ENCODE data around the gene RILPL2.
"Not testable (repeated sequence)": the region's sequence is repeated elsewhere in the genome, so short reads cannot be mapped to it uniquely, and the experiment has no call there.

RILPL2 gene

DNA sequence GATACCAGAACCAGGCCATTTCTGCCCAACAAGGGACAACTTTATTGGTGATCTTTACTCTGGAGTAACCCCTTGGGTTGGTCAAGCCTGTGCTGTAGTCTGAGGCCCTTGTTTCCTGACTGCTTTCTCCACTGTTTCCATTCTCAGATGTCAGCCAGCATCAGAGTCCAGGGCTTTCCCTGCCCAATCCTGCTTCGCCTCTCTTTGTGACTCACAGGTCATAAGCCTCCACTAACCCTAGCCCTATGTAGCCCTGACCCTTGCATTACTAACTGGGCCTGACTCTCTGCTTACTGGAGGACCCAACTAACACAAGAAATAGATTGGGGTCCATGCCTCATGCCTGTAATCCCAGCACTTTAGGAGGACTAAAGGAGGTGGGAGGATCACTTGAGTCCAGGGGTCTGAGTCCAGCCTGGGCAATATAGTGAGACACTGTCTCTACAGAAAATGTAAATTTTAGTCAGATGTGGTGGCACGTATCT is 12.8 kb upstream of the RILPL2 start:
- DNase-seq = no peak

GRCh38 chr12:123446333-123446713 is 9.8 kb upstream of the RILPL2 start:
- no peak for DNase-seq

DNA sequence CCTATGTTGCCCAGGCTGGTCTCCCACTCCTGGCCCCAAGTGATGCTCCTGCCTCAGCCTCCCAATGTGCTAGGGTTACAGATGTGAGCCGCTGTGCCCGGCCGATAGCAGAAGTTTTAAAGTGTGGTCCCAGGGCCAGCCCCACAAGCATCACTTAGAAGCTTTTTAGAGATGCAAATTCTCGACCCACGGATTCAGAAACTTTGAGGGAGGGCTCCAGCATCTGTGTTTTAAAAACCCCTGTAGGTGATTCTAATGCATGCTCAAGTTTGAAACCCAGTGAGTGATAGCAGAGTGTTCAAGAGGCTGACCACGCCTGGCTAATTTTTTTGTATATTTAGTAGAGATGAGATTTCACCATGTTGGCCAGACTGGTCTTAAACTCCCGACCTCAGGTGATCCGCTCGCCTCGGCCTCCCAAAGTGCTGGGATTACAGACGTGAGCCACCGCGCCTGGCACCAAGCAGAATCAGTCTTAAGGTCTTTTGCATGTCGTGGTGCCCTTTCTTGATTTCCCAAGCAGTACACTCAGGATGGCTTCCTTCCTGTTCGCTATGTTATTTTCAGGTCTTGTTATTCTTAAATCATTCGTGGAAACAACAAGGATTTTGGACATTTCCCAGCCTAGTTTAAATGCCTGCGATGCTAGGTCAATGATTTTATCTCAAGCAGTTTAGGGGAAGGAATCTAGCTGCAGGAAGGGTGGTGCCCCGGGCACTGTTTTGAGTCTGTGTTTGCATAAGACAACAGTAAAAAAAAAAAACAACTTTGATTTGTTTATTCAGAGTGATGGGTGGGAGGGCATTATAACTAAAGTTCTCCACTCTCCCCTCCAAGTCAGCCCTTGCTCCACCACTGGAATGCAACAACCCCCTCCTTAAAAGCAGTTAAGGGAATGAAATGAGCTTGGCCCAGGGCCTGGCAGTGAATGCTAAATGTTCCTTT is 9.2 kb upstream of the RILPL2 start:
- DNase-seq = peak; percentile 29

DNA sequence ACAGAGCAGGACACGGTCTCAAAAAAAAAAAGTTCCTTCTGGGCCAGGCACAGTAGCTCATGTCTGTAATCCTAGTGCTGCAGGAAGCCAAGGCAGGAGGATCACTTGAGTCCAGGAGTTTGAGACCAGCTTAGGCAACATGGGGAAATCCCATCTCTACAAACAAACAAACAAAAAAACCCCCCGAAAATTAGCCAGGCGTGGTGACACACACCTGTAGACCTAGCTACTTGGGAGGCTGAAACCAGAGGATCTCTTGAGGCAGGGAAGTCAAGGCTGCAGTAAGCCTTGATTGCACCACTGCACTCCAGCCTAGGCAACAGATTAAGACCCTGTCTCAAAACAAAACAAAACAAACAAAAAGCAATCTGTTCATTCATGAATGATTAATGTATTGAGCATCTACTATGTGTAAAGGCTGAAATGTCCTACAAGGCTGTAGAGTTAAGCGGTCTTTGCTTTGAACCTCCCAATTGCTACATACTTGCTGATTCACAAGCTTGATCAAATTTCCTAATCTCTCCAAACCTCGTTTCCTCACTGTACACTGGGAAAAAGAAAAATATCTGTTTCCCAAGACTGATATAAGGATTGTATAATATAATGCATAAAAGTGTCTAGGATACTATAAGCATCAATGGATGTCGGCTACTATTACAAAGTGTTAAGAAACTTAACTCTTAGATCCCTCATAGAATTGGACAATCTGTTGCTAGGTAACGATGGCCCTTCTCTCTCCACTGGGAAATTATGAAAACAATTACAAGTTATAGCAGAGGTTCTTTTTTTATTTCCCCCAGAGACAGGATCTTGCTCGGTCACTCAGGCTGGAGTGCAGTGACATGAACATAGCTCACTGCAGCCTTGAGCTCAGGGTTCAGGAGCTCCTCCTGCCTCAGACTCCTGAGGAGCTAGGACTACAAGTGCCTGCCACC is 7.9 kb upstream of the RILPL2 start:
- DNase-seq = no peak

GRCh38 chr12:123442774-123443173 is 6.3 kb upstream of the RILPL2 start:
- DNase-seq = no peak

- DNase-seq = no peak
These were observed 5.2 kb upstream of the RILPL2 start for GRCh38 chr12:123441523-123442164.

GRCh38 chr12:123435636-123436016 is 858 bp downstream of the RILPL2 start:
- no peak for DNase-seq

DNA sequence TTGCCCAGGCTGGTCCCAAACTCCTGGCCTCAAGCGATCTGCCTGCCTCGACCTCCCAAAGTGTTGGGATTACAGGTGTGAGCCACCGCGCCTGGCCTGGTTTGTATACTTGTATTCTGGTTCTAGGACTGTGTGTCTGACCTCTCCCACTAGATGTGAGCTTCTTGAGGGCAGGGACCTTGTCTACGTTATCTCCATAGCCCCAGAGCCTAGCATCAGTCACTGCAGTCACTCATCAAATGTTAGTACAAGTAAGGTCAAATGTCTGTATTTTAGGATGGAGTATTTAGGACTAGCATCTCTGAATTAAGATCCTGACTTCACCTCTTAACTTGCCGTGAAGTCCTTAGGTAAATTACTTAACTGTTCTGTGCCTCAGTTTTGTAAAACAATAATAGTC is 2.9 kb downstream of the RILPL2 start:
- DNase-seq = no peak

GRCh38 chr12:123431951-123432817 is 4.3 kb downstream of the RILPL2 start:
- not testable (repeated sequence) for DNase-seq

DNA sequence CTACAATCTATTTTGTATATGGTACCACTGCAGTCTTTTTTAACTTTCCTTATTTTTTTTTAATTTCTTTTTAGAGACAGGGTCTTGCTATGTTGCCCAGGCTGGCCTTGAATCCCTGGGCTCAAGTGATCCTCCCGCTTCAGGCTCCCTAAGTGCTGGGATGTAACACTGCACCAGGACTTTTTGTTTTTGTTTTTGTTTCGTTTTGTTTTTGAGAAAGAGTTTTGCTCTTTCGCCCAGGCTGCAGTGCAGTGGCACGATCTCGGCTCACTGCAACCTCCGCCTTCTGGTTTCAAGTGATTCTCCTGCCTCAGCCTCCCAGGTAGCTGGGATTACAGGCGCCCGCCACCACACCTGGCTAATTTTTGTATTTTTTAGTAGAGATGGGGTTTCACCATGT is 7.4 kb downstream of the RILPL2 start:
- DNase-seq = not testable (repeated sequence)

DNA sequence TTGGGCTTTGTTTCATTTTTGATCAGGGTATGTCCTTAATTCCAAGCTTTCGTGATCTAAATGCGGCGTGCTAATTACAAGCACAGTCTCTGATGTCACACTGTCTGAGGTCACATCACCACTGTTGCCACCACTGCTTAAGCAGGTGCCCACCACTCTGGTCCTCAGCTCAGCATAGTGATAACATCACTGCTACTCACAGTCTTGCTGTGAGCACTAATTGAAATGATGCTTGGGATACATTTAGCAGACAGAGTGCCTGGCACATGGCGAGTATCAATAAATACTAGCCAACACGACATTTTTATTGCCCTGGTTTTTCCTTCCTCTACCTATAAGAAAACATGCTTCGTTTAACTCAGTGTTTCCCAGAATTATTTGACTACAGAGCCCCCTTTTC is 7.9 kb downstream of the RILPL2 start:
- no peak for DNase-seq

- DNase-seq = peak; percentile 17
These were observed 9.3 kb downstream of the RILPL2 start for GRCh38 chr12:123427036-123427769.

- DNase-seq = no peak
These were observed 15.2 kb downstream of the RILPL2 start for GRCh38 chr12:123421314-123421713.

DNA sequence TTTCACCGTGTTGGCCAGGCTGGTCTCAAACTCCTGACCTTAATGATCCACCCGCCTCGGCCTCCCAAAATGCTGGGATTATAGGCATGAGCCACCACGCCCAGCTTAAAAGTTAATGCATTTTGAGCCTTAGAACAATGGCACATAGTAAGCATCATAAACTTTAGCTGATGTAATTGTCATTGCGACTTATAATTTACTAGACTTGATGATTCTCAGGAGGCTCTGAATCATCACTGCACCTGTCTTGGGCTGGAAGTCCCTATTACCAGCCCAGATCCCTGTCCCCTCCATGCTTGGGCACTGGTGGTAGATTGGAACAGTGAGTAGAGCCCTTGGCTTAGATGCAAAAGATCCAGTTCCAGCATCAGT is 26.5 kb downstream of the RILPL2 start:
- no peak for DNase-seq

GRCh38 chr12:123409284-123410040 is 27.0 kb downstream of the RILPL2 start:
- not testable (repeated sequence) for DNase-seq

- DNase-seq = not testable (repeated sequence)
These were observed 27.9 kb downstream of the RILPL2 start for GRCh38 chr12:123408619-123409018.

- DNase-seq = not testable (repeated sequence)
These were observed 28.6 kb downstream of the RILPL2 start for GRCh38 chr12:123407934-123408333.

DNA sequence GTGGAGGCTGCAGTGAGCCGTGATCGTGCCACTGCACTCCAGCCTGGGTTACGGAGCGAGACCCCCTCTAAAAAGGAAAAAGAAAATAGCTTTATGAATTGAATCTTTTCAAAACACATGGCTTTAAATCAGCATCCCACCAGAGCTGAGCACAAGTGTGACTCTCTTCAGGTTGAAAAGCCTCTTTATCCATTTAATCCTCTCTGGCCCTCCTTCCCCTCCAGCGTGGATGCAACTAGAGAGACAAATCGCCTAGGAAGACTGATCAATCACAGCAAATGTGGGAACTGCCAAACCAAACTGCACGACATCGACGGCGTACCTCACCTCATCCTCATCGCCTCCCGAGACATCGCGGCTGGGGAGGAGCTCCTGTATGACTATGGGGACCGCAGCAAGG is 29.2 kb downstream of the RILPL2 start:
- DNase-seq = not testable (repeated sequence)

DNA sequence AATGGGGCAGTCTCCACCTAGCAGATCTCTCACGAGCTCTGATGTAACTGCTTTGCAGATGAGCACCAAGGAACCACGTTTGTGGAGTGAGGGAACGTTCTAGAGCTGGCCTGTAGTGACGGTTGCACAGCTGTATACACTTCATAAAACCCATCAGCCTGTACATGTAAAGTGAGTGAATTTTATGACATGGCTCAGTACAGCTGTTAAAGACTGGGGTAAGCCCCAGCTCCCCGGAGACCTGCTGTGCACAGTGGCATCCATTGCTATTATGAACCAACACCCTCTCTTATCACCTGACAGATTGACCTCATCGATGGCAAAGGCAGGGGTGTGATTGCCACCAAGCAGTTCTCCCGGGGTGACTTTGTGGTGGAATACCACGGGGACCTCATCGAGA is 31.9 kb downstream of the RILPL2 start:
- DNase-seq = no peak

Data from CD4-positive, alpha-beta T cell treated with Interleukin-6 for 4 hours (primary cell).